Fibroblast of mammary gland (primary cell): Measurements from ENCODE around the gene EEA1.

ENCODE experiments used
- DNase-seq: peaks from one replicate; pipeline ENCODE4 v3.0.0-alpha.2; 2010; ENCODE audit warnings: low read depth
- H3K4me3 ChIP-seq: 2 replicates; pipeline ENCODE4 v1.5.1; 2011; ENCODE audit warnings: low read depth, mild to moderate bottlenecking, low read length, moderate library complexity; ENCODE audit not compliant: control insufficient read depth
- TF ChIP-seq, protein P1 (sequence below): conservative IDR thresholded peaks from 2 replicates; pipeline ENCODE4 v1.5.1; 2011; ENCODE audit warnings: low read depth, low read length, inconsistent platforms; ENCODE audit not compliant: control insufficient read depth, insufficient read depth

Gene EEA1

DNA sequence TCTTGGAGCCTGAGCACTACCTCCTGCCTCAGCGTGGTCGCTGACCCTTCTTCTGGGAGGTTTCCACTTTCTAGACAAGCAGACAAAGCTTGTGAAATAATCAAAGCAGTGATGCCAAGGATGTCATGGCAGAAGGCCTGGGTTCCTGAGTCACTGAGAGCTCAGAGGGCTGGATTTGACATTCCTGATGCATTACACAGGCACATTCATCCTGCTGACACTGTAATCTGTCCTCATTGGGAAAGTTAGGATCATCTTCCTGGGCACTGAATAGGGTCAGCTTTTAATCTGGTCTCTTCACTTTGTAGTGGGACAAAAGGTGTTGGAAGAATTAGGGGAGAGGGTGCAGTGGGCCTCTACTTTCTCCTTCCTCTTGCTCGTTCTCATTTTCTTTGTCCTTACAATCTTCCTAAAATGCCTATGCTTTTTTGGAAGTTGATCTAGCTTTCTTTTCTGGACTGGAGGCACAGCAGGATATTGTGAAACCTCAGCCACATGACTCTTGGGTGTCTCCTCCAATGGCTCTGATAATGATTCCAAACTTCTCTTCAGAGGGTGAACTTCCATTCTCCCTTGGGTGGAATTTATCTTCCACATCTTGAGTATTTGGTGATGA is 29.6 kb downstream of the EEA1 start:
- H3K4me3 ChIP-seq, result peak overlapping the region; percentile 33
- DNase-seq, result peak; percentile 100

DNA sequence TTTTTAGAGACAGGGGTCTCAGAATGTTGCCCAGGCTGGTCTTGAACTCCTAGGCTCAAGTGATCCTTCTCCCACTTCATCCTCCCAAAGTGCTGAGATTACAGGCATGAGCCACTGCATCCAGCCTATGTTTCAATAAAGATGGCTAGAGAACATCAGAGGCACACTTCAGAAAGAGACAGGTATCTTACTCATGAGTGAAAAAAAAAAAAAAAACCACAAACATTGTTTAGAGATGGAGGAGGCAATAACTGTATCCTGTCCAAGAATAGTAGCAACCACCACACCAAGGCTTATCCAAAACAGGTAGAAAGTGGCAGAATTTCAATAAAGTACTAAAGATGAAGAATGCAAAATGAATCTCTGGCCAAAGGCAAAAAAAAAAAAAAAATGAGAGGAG is 30.3 kb downstream of the EEA1 start:
- peak; percentile 58 for DNase-seq
- no peak overlapping the region for H3K4me3 ChIP-seq
- TF ChIP-seq, protein P1, sequence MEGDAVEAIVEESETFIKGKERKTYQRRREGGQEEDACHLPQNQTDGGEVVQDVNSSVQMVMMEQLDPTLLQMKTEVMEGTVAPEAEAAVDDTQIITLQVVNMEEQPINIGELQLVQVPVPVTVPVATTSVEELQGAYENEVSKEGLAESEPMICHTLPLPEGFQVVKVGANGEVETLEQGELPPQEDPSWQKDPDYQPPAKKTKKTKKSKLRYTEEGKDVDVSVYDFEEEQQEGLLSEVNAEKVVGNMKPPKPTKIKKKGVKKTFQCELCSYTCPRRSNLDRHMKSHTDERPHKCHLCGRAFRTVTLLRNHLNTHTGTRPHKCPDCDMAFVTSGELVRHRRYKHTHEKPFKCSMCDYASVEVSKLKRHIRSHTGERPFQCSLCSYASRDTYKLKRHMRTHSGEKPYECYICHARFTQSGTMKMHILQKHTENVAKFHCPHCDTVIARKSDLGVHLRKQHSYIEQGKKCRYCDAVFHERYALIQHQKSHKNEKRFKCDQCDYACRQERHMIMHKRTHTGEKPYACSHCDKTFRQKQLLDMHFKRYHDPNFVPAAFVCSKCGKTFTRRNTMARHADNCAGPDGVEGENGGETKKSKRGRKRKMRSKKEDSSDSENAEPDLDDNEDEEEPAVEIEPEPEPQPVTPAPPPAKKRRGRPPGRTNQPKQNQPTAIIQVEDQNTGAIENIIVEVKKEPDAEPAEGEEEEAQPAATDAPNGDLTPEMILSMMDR, result no peak

More for the DNA sequence above, 29.6 kb downstream of the EEA1 start:
- TF ChIP-seq, protein P1, result no peak

DNA sequence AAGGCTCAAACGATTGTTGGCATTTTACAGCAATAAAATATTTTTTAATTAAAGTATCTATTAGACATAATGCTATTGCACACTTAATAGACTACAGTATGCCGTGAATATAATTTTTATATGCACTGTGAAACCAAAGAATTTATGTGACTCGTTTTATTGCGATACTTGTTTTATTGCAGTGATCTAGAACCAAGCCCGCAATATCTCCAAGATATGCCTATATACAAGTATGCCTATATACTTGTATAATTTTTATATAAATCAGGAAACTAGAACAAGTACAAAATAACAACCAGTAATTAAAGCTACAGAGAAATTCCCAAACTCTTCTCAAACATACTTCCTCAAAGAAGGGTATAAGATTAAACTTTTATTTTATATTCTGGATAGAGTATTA is 31.3 kb downstream of the EEA1 start:
- H3K4me3 ChIP-seq, result no peak overlapping the region
- TF ChIP-seq, protein P1, result no peak
- DNase-seq, result no peak

DNA sequence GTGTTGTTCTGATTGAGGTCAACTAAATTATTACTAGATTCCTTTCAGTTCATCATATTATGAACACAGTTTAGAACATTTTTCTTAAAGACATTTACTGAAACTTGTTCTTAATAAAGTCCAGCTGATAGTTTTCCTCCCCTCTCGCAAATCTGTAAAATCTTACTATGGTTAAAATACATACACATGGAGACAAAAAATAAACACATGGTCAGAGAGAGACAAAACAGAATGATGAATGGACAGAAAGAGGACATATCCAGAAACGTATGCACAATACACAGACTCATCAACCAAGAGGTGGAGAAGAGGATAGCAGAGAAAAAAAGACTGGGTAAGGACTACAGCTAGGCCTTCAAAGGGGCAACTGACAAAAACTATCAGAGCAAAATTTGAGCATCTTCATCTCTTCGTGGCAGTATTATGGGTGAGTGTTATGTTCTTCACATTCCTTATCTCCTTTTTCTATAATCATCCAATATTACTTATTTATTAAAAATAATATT is 38.4 kb downstream of the EEA1 start:
- TF ChIP-seq, protein P1, result no peak
- DNase-seq, result no peak
- no peak overlapping the region for H3K4me3 ChIP-seq

DNA sequence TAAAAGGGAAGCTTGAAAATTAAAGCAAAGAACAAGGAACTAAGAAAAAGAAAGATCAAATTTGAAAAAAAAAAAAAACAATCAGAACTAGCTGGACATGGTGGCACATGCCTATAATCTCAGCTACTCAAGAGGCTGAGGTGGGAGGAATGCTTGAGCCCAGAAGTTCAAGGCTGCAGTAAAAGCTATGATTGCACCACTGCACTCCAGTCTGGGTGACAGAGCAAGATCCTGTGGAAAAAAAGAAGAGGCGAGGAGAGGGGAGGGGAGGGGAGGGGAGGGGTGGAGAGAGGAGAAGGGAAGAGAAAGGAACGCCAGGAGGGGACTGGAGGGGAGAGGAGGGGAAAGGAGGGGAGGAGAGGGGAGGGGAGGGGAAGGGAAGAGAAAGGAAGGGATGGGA is 43.0 kb downstream of the EEA1 start:
- TF ChIP-seq, protein P1, result no peak

DNA sequence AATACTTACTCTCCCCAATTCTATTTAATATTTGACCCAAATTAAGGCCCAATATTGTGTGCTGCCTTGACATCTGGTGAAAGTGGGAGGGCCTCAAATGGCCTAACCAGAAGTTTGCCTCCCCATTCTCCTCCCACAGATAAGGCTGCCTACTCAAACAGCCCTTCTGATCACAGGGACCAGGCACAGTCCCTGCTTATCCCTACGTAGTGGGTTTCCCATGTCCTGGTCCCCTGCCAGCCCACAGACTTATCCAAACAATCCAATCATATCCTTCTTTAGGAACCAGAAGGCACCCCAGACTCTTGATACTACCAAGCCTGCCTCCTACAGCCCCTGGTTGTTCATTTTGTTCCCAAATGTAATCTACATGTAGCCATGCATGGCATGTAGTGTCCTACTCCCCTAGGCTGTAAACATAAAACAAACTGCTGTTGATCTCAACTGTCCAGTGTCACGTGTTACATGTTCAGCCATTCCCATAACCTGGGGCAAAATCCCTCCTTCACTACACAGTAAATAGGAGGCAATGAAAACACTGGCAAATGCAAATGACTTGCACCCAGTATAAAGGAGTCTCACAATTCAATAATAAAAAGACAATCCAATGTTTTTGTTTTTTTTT is 49.3 kb downstream of the EEA1 start:
- no peak overlapping the region for H3K4me3 ChIP-seq
- DNase-seq, result no peak
- TF ChIP-seq, protein P1, result no peak

More for the DNA sequence above, 43.0 kb downstream of the EEA1 start:
- DNase-seq, result no peak
- H3K4me3 ChIP-seq, result no peak overlapping the region

DNA sequence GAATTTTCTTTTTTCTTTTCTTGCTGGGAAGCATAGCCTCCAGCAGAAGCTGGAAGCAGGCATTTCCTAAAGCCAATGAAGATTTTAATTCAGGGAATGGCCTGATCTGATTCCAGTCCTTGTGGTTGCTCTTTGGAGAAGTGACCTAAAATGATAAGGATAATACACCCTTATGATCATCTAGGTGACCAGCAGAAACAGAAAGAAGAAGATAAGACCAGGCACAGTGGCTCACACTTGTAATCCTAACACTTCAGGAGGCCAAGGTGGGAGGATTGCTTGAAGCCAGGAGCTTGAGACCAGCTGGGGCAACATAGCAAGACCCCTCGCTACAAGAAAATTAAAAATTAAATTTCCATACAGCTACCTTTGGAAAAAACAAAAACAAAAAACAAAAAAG is 51.2 kb downstream of the EEA1 start:
- DNase-seq, result no peak
- TF ChIP-seq, protein P1, result no peak
- no peak overlapping the region for H3K4me3 ChIP-seq
